ENCODE data around the gene ERC2.

GRCh38 chr3:55823001-55823400 lies 645.3 kb downstream of the ERC2 start:
- TF ChIP-seq CTCF (IDR thresholded peaks at IDR 0.05; ENCODE audit: low read length) (no peak), EZH2 (IDR thresholded peaks at IDR 0.05; ENCODE audit: borderline replicate concordance, low read length) (no peak)
